Prostate gland (tissue), 2 donors: ENCODE measurements around the gene UCK2.

Experiments used
- CTCF ChIP-seq, 4 experiments: fragments of 200-600 bp in 2 of 4; fragments of 450-650 bp in 2 of 4; sonication (generic) in 2 of 4; IDR thresholded peaks; 1 replicate in 3 of 4; 2 replicates in 1 of 4; pipeline ENCODE4 v1.5.1; 2016 to 2019; ENCODE audit warnings: antibody characterized with exemption in 4 of 4, mild to moderate bottlenecking in 2 of 4, moderate library complexity in 2 of 4
- POLR2A ChIP-seq: fragments of 450-650 bp; IDR thresholded peaks from one replicate; pipeline ENCODE4 v1.6.1; 2016; ENCODE audit warnings: antibody characterized with exemption, mild to moderate bottlenecking

- TF ChIP-seq CTCF (IDR thresholded peaks at IDR 0.05) (no peak), POLR2A (no peak)
Measured at GRCh38 chr1:165832902-165833301, 5.5 kb downstream of the UCK2 start.
